Uterus (tissue), 4 donors: ENCODE data around the gene DNAH8. TPM values are rescaled to one million over a fixed set of nuclear protein-coding genes. Genes with fewer than 3 reads are reported as not detected.

Source experiments
- DNase-seq, 2 donors: peaks; one replicate each; pipeline ENCODE4 v3.0.0-alpha.2; 2019 to 2020
- H3K27ac ChIP-seq, 2 donors: fragments of 200-600 bp; sonication (generic); 1 replicate in 1 of 2; 2 replicates in 1 of 2; pipeline ENCODE4 v1.5.1; 2016 to 2018
- H3K27me3 ChIP-seq, 2 donors: fragments of 200-600 bp; sonication (generic); one replicate each; pipeline ENCODE4 v1.5.1; 2018 to 2019; ENCODE audit warnings: control low read depth in 1 of 2
- H3K36me3 ChIP-seq, 2 donors: fragments of 200-600 bp; sonication (generic); one replicate each; pipeline ENCODE4 v1.5.1; 2019; ENCODE audit warnings: control low read depth in 1 of 2
- H3K4me1 ChIP-seq, 2 donors: fragments of 200-600 bp; sonication (generic); one replicate each; pipeline ENCODE4 v1.5.1; 2018 to 2019; ENCODE audit warnings: control low read depth in 1 of 2
- H3K4me3 ChIP-seq, 2 donors: fragments of 200-600 bp; sonication (generic); 1 replicate in 1 of 2; 2 replicates in 1 of 2; pipeline ENCODE4 v1.5.1; 2018 to 2019; ENCODE audit warnings: mild to moderate bottlenecking in 1 of 2
- H3K9me3 ChIP-seq, 2 donors: fragments of 200-600 bp; sonication (generic); one replicate each; pipeline ENCODE4 v1.5.1; 2019; ENCODE audit warnings: control low read depth in 1 of 2
- CTCF ChIP-seq, 4 experiments: fragments of 200-600 bp in 2 of 4; fragments of 450-650 bp in 2 of 4; sonication (generic) in 2 of 4; IDR thresholded peaks; one replicate each; pipeline ENCODE4 v1.5.1; 2016 to 2019; ENCODE audit warnings: antibody characterized with exemption in 4 of 4, mild to moderate bottlenecking in 2 of 4, moderate library complexity in 1 of 4
- POLR2A ChIP-seq, 2 donors: fragments of 450-650 bp; IDR thresholded peaks; one replicate each; pipeline ENCODE4 v1.6.1; 2016; ENCODE audit warnings: antibody characterized with exemption in 2 of 2, mild to moderate bottlenecking in 1 of 2, moderate library complexity in 1 of 2
- intact Hi-C: fragments of 100-400 bp; cut with DNase I; formaldehyde crosslinking; loops from one replicate; pipeline ENCODE4 v1.15.1; 2023; ENCODE audit warnings: low total_unique reads
- total RNA-seq, 4 donors: library from RNA; depleted of rRNA in 3 of 4; stranded (reverse); fragments of >200 nt in 3 of 4; gene quantifications; one replicate each; pipeline versions ENCODE4 v1.1.0 to v1.2.4, GENCODE V29; 2014 to 2023
- donor health status: DM: yes; HTN: yes; CAD: no.

DNAH8 gene
- total RNA-seq, 4 donors from 2014 or later: 0.03 to 0.69 TPM; not detected in 2

- intact Hi-C loops: no loop called here
- no peak for DNase-seq
- Histone ChIP-seq H3K36me3 (no peaks in the 10 kb centered on the region), H3K4me3 (no peak overlapping the region), H3K27ac (no peak overlapping the region), H3K4me1 (no peaks in the 10 kb centered on the region), H3K27me3 (no peaks in the 10 kb centered on the region), H3K9me3 (no peaks in the 10 kb centered on the region)
- TF ChIP-seq POLR2A (IDR thresholded peaks at IDR 0.05) (no peak), CTCF (IDR thresholded peaks at IDR 0.05) (no peak)
Observed at GRCh38 chr6:38853236-38853635, 138.1 kb downstream of the DNAH8 start.

DNA sequence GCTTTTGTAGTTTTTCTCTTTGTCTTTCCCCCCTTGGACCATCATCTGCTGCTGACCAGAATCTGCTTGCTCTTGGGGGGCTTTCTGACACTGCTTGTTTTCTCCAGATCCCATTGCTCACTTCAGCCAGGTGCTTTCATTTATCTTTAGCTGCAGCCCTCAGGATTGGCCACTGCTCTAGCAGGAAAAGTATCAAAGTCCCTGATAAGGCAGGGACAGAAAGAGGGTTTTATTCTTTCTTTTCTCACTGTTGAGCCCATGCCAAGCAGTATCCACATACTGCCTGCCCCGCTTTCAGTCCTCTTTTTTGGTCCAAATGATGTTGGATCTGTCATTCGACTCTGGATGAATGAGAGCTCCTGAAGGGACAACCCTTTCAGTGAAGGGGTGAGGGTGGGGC, 141.4 kb downstream of the DNAH8 start:
- no peaks in the 10 kb centered on the region for H3K4me1 ChIP-seq
- H3K4me3 ChIP-seq: no peak overlapping the region
- no peak for TF ChIP-seq CTCF (IDR thresholded peaks at IDR 0.05)
- no peak for TF ChIP-seq POLR2A (IDR thresholded peaks at IDR 0.05)
- no peak for DNase-seq
- H3K27me3 ChIP-seq: no peaks in the 10 kb centered on the region
- H3K9me3 ChIP-seq: no peaks in the 10 kb centered on the region
- no peaks in the 10 kb centered on the region for H3K36me3 ChIP-seq
- intact Hi-C loops: no loop called here
- no peak overlapping the region for H3K27ac ChIP-seq

DNA sequence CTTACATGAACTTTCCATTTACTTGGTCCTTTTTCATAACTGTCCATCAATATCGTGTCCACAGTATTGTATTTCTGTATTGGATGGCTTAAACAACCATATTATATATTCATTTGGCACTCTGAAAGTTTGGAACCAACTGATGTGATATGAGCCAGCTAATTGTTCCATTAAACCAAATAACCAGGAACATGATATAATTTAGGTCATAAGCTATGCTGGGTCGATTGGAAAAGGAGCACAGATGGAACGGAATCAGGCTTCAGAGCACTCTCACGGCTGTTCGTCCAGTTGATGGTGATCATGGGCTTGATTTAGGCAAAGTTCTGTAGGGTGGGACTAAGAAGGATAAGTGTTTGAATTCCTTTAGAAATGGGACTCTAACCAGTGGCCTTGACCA, 142.7 kb downstream of the DNAH8 start:
- TF ChIP-seq CTCF (IDR thresholded peaks at IDR 0.05) (no peak), POLR2A (IDR thresholded peaks at IDR 0.05) (no peak)
- H3K4me1 ChIP-seq: no peaks in the 10 kb centered on the region
- no peak overlapping the region for H3K27ac ChIP-seq
- H3K4me3 ChIP-seq: no peak overlapping the region
- H3K9me3 ChIP-seq: no peaks in the 10 kb centered on the region
- no peaks in the 10 kb centered on the region for H3K27me3 ChIP-seq
- no peak for DNase-seq
- no peaks in the 10 kb centered on the region for H3K36me3 ChIP-seq
- intact Hi-C loops: no loop called here

DNA sequence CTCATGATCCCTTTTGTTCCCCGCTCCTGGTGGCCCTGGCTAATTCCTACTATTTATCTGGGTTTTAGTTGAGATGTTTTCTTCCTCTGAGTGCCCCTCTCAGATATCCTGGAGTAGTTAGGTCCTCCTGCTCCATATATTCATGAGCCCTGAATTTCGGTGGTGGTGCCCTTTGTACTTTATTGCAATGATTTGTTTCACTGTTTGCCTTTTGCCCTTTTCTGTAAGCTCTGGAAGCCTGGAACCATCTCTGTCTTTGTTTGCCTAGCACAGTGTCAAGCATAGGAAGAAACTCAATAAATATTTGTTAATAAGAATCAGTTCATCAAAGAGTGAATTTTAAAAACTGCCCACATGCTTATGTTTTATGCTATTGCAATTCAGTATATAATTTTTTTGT, 144.9 kb downstream of the DNAH8 start:
- Histone ChIP-seq H3K4me3 (no peak overlapping the region), H3K4me1 (no peaks in the 10 kb centered on the region), H3K36me3 (no peaks in the 10 kb centered on the region), H3K9me3 (no peaks in the 10 kb centered on the region), H3K27ac (no peak overlapping the region), H3K27me3 (no peaks in the 10 kb centered on the region)
- DNase-seq: no peak
- TF ChIP-seq POLR2A (IDR thresholded peaks at IDR 0.05) (no peak), CTCF (IDR thresholded peaks at IDR 0.05) (no peak)
- intact Hi-C loops: no loop called here

- no peaks in the 10 kb centered on the region for H3K27me3 ChIP-seq
- DNase-seq: no peak
- H3K36me3 ChIP-seq: no peaks in the 10 kb centered on the region
- intact Hi-C loops: no loop called here
- no peaks in the 10 kb centered on the region for H3K4me1 ChIP-seq
- TF ChIP-seq POLR2A (IDR thresholded peaks at IDR 0.05): no peak
- TF ChIP-seq CTCF (IDR thresholded peaks at IDR 0.05): no peak
- H3K4me3 ChIP-seq: no peak overlapping the region
- H3K9me3 ChIP-seq: no peaks in the 10 kb centered on the region
- no peak overlapping the region for H3K27ac ChIP-seq
Observed at GRCh38 chr6:38861926-38862401, 146.9 kb downstream of the DNAH8 start.
